ENCODE results near the gene PLS3. TPM values are rescaled to one million over a fixed set of nuclear protein-coding genes. Genes with fewer than 3 reads are reported as not detected.

The PLS3 gene
- total and polyA plus RNA-seq, 2 of the 4 experiments (the other 2 are of a cell fraction) = 158 to 252 TPM

- H2AFZ ChIP-seq (replicated peaks; ENCODE audit: low read length, poor library complexity) = no peak overlapping the region
- no peak overlapping the region for H3K9ac ChIP-seq (ENCODE audit: low read depth, low read length)
- H2BK5ac ChIP-seq (ENCODE audit: low read depth, low read length, poor library complexity, severe bottlenecking) = no peak overlapping the region
- no TSS peak for BruUV-seq (replicated peaks)
- H3K18ac ChIP-seq (ENCODE audit: low read depth, low read length) = no peak overlapping the region
- H2AK5ac ChIP-seq (ENCODE audit: low read depth, low read length) = no peak overlapping the region
- no CpG with 5 or more reads among the region's 8 CpGs for WGBS, 2 experiments (ENCODE audit: extremely low coverage in 2 of 2, insufficient read length in 1 of 2)
- H3K79me1 ChIP-seq (ENCODE audit: low read depth in 1 of 2, low read length in 2 of 2) = 0 out of 4 replicates have a peak, but pooled peaks cover 3% of the 10 kb centered on the region in 2 experiments
- peaks cover 4% of the 10 kb centered on the region; the same call in 1 of the 2 replicates for H3K36me3 ChIP-seq (ENCODE audit: control insufficient read depth, insufficient read depth, low read length)
- in situ Hi-C loops (cut with MboI; ENCODE audit: low sequenced_read_pairs) = no loop called here
- no peak overlapping the region for H3K4ac ChIP-seq (ENCODE audit: low read depth, low read length)
- no peak overlapping the region for H3K4me3 ChIP-seq (ENCODE audit: insufficient read depth, low read depth, low read length)
- no peak overlapping the region for H2BK15ac ChIP-seq (ENCODE audit: low read depth, low read length)
- no peak overlapping the region for H2BK20ac ChIP-seq (ENCODE audit: low read depth, low read length)
- H2AK9ac ChIP-seq (replicated peaks; ENCODE audit: low read depth, low read length, poor library complexity) = no peak overlapping the region
- H3K27ac ChIP-seq (ENCODE audit: insufficient read depth, low read length) = no peak overlapping the region
- no peak overlapping the region for H3K56ac ChIP-seq (ENCODE audit: extremely low read depth, insufficient read depth, low read length)
- DNase-seq (no peak), ATAC-seq (ENCODE audit: low read depth) (no peak)
- no peak for TF ChIP-seq MAFK (IDR thresholded peaks at IDR 0.05; ENCODE audit: low read depth, low read length)
- no peak for TF ChIP-seq FOS (IDR thresholded peaks at IDR 0.05; ENCODE audit: low read depth, low read length)
- ChIA-PET POLR2A (ENCODE audit: unreplicated experiment) (no interaction called here), CTCF (no interaction called here)
- no peaks in the 10 kb centered on the region for H3K9me1 ChIP-seq (ENCODE audit: insufficient read depth, low read length)
- peaks cover 6% of the 10 kb centered on the region; the same call in 1 of the 2 replicates for H4K20me1 ChIP-seq (ENCODE audit: insufficient read depth, low read length)
- H3K4me1 ChIP-seq (ENCODE audit: control insufficient read depth, insufficient read depth, low read length) = no peaks in the 10 kb centered on the region
- H4K5ac ChIP-seq (ENCODE audit: low read depth, low read length) = no peak overlapping the region
- H3K23ac ChIP-seq (ENCODE audit: low read depth, low read length) = no peak overlapping the region
- H3K14ac ChIP-seq (replicated peaks; ENCODE audit: low read depth, low read length) = no peak overlapping the region
- H4K8ac ChIP-seq (ENCODE audit: low read depth in 2 of 2, low read length in 2 of 2) = no peak overlapping the region
- no peak overlapping the region for H4K91ac ChIP-seq (ENCODE audit: insufficient read depth, low read depth, low read length)
- no peaks in the 10 kb centered on the region for H3K9me3 ChIP-seq (ENCODE audit: control insufficient read depth, insufficient read depth, low read length)
- dilution Hi-C loops (cut with HindIII; ENCODE audit: low sequenced_read_pairs, unreplicated experiment) = no loop called here
- no peak overlapping the region for H3K4me2 ChIP-seq (ENCODE audit: low read depth, low read length)
- H3K27me3 ChIP-seq (ENCODE audit: control insufficient read depth, insufficient read depth, low read length) = peaks cover 3% of the 10 kb centered on the region
- intact Hi-C loops (cut with micrococcal nuclease) = loop anchor here (5.0 kb wide), 1 partner anchor 62 kb away; no protein-coding TSS in a partner anchor
- no peak overlapping the region for H2BK120ac ChIP-seq (ENCODE audit: low read depth, low read length)
These were observed 18.9 kb downstream of the PLS3 start for GRCh38 chrX:115579786-115580294.

Measured in IMR-90 (cell line).